Ascending aorta (tissue), 2 donors: ENCODE measurements around the gene SULF2. TPM values are rescaled to one million over a fixed set of nuclear protein-coding genes. Genes with fewer than 3 reads are reported as not detected.

Experiments used
- DNase-seq, 2 donors: peaks; one replicate each; pipeline ENCODE4 v3.0.0-alpha.2; 2019; ENCODE audit warnings: low spot score in 2 of 2
- H3K27ac ChIP-seq, 2 donors: fragments of 200-600 bp; sonication (generic); one replicate each; pipeline ENCODE4 v1.5.1; 2016 to 2017; ENCODE audit warnings: mild to moderate bottlenecking in 1 of 2
- H3K27me3 ChIP-seq: fragments of 200-600 bp; sonication (generic); one replicate; pipeline ENCODE4 v1.5.1; 2017
- H3K36me3 ChIP-seq, 2 donors: fragments of 200-600 bp; sonication (generic); one replicate each; pipeline ENCODE4 v1.5.1; 2016
- H3K4me1 ChIP-seq, 2 donors: fragments of 200-600 bp; sonication (generic); one replicate each; pipeline ENCODE4 v1.5.1; 2016 to 2017; ENCODE audit warnings: mild to moderate bottlenecking in 1 of 2
- H3K4me3 ChIP-seq, 2 donors: fragments of 200-600 bp; sonication (generic); one replicate each; pipeline ENCODE4 v1.5.1; 2016 to 2017; ENCODE audit warnings: mild to moderate bottlenecking in 1 of 2
- H3K9me3 ChIP-seq, 2 donors: fragments of 200-600 bp; sonication (generic); one replicate each; pipeline ENCODE4 v1.5.1; 2016
- intact Hi-C: fragments of 100-400 bp; cut with DNase I; formaldehyde crosslinking; loops from one replicate; pipeline ENCODE4 v1.15.1; 2023
- total RNA-seq: library from RNA; depleted of rRNA; stranded (reverse); fragments of >200 nt; gene quantifications from one replicate; pipeline ENCODE4 v1.1.0, GENCODE V29; 2016
- TF ChIP-seq, protein P1 (sequence below), 3 experiments: fragments of 200-600 bp in 2 of 3; fragments of 450-650 bp in 1 of 3; sonication (generic) in 2 of 3; IDR thresholded peaks; one replicate each; pipeline ENCODE4 v1.5.1; 2016 to 2019; ENCODE audit warnings: antibody characterized with exemption in 3 of 3, mild to moderate bottlenecking in 1 of 3, moderate library complexity in 1 of 3

SULF2 gene
- total RNA-seq, 1 donor from 2014 or later: 194 TPM

DNA sequence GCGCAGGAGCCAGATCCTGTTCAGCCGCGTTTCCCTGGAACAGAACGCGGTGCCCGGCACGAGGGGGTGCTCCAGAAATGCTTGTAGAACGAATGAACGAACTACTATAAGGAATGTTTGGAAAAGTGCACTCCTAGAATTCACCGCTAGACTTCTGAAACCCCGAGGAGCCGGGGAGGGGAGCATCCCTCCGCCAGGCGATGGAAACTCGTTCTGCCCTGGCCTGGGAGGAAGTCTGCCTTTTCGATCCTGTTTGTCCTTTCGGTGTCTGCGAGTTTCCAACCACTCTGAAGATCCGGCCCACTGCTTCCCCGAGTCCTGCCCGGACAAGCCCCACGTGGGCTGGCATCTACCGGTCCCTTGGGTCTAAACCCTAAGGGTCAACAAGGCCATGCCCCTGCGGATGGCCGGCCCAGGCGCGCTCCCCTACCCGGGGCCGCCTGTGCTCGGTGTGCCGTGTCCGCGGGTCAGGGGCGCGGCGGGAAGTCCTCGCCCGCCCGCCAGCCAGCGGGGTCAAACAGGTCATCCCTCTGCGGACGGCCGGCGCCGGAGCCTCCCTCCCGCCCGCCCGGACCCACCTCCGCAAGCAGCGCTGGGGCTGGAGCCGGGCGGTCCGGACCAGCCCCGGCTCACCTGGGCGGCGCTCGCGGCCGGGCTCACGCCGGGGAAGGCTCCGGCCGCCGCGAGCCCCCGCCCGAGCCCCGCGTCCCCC is 526 bp downstream of the SULF2 start:
- H3K36me3 ChIP-seq: no peaks in the 10 kb centered on the region
- peak overlapping the region; percentile 73 to 74 for H3K4me3 ChIP-seq
- intact Hi-C loops: loop anchor here (5.0 to 10.0 kb wide), 2 partner anchors 57 to 1040 kb away; partner anchors contain the start of gene PREX1
- H3K27me3 ChIP-seq: no peaks in the 10 kb centered on the region
- DNase-seq: no peak
- no peaks in the 10 kb centered on the region for H3K9me3 ChIP-seq
- H3K27ac ChIP-seq: peak overlapping the region; percentile 50 to 54
- H3K4me1 ChIP-seq: peaks cover 0 to 9% of the 10 kb centered on the region in 2 donors
- TF ChIP-seq, protein P1, sequence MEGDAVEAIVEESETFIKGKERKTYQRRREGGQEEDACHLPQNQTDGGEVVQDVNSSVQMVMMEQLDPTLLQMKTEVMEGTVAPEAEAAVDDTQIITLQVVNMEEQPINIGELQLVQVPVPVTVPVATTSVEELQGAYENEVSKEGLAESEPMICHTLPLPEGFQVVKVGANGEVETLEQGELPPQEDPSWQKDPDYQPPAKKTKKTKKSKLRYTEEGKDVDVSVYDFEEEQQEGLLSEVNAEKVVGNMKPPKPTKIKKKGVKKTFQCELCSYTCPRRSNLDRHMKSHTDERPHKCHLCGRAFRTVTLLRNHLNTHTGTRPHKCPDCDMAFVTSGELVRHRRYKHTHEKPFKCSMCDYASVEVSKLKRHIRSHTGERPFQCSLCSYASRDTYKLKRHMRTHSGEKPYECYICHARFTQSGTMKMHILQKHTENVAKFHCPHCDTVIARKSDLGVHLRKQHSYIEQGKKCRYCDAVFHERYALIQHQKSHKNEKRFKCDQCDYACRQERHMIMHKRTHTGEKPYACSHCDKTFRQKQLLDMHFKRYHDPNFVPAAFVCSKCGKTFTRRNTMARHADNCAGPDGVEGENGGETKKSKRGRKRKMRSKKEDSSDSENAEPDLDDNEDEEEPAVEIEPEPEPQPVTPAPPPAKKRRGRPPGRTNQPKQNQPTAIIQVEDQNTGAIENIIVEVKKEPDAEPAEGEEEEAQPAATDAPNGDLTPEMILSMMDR (IDR thresholded peaks at IDR 0.05): peak in 2 of 3 experiments; percentile 5 to 30

DNA sequence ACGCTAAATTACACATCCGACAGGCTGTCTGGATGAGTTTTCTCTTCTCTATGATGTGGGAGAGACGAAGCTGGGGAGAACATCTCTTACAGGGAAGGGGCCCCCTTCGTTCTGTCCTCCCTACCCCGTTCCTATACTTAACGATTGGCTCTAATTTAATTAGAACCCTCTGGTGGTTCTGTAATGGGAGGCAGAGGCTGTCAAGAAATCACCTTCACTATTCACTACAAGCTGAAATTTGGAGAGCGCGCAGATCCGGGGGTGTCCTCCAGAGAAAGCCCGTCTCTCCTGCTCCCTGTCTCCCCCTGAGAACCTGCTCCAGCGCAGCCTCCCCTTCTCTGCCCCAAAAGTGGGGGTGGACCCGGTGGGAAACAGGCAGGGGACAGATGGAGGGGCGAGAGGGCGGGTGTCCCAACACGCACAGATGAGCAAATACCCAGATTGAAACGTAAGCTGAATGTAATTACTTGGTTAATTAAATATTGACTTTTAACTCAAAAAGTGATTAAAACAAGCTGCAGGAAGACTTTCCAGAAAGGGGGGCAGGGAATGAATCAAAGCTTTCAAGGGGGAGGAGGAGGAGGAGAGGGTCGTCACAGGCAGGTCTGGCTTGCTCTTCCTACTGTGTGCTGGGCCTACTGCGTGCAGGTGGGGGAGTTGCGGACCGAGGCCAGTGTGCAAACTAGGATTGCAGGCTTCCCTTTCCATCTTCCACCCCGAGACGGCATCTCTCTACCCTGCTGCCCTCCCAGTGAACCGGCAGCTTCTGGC is 1.3 kb downstream of the SULF2 start:
- Histone ChIP-seq H3K36me3 (no peaks in the 10 kb centered on the region), H3K27ac (no peak overlapping the region), H3K4me1 (peaks cover 0 to 9% of the 10 kb centered on the region in 2 donors), H3K4me3 (peak overlapping the region; percentile 73 to 74), H3K9me3 (no peaks in the 10 kb centered on the region), H3K27me3 (no peaks in the 10 kb centered on the region)
- TF ChIP-seq, protein P1 (IDR thresholded peaks at IDR 0.05): no peak
- DNase-seq: no peak
- intact Hi-C loops: loop anchor here (10.0 kb wide), 1 partner anchor 1041 kb away; the partner anchor contains the start of gene PREX1

DNA sequence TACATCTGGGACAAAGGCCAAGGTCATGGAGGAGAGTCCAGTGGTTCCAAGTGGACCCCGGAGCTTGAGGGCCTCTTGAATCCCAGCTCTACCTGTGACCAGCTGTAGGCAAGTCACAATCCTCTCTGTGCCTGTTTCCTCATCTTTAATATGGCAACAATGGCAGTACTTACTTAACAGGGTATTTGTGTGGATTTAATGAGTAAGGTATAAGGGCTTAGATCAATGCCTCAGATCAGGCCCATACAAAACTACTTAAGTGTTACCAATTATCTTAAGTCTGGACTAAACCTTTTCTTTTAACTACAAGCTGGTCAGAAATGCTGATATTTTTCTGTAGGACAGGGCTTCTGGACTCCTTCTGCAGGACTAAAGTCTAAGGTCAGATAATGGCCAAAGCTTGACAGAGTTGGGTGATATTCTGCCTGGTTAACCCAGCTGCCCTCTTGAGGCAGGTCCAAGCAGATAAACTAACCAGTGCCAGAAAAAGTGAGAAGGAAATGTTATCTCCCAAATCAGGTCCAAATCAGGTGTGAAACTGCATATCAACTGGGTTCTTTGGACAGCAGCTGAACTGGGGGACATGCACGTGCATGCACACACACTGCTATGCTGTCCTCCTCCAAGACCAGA is 2.2 kb downstream of the SULF2 start:
- H3K9me3 ChIP-seq: no peaks in the 10 kb centered on the region
- H3K36me3 ChIP-seq: no peaks in the 10 kb centered on the region
- no peak overlapping the region for H3K4me3 ChIP-seq
- TF ChIP-seq, protein P1 (IDR thresholded peaks at IDR 0.05): no peak
- no peak overlapping the region for H3K27ac ChIP-seq
- intact Hi-C loops: loop anchor here (10.0 kb wide), 1 partner anchor 1042 kb away; the partner anchor contains the start of gene PREX1
- peaks cover 0 to 13% of the 10 kb centered on the region in 2 donors for H3K4me1 ChIP-seq
- no peaks in the 10 kb centered on the region for H3K27me3 ChIP-seq
- no peak for DNase-seq

DNA sequence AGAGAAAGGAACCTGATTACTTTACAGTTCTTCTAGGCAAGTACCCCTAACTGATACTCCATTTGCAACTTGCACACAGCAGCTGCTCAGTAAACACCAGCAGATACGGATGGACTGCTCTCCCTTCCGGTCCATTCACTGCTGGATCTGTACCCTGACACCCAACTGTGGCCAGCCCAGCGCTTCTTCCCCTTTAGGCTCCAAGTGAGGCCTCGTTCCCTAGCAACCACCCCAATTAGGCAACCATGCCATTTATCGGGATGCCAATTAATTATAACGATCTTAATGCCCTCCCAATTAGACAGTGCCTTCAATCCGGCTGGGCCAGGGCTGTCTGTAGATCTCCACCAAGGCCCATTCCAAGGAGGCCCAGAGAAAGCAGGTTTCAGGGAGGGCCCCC is 3.2 kb downstream of the SULF2 start:
- Histone ChIP-seq H3K4me3 (no peak overlapping the region), H3K9me3 (no peaks in the 10 kb centered on the region), H3K4me1 (peaks cover 0 to 13% of the 10 kb centered on the region in 2 donors), H3K27ac (no peak overlapping the region), H3K27me3 (no peaks in the 10 kb centered on the region), H3K36me3 (no peaks in the 10 kb centered on the region)
- TF ChIP-seq, protein P1 (IDR thresholded peaks at IDR 0.05): no peak
- DNase-seq: no peak
- intact Hi-C loops: loop anchor here (10.0 kb wide), 1 partner anchor 1043 kb away; the partner anchor contains the start of gene PREX1

DNA sequence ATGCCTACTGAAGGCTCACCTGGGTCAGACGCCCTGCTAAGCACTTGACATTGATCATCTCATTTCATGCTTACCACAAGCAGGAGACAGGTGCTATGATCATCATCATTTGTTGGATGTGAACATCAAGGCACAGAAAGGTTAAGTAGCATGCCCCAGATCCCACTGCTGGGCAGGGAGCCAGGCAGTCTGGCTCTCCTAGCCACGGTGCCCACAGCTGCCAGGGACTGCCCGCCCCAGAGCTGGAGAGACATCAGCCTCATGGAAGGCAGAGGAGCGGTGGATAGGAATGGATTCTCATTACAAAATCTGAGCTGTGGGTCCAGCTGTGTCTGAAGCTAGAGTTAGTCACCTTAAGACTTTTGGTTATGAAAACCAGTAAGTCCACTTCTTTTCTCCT is 3.6 kb downstream of the SULF2 start:
- TF ChIP-seq, protein P1 (IDR thresholded peaks at IDR 0.05): no peak
- intact Hi-C loops: loop anchor here (10.0 kb wide), 1 partner anchor 1043 kb away; the partner anchor contains the start of gene PREX1
- no peaks in the 10 kb centered on the region for H3K27me3 ChIP-seq
- no peak overlapping the region for H3K4me3 ChIP-seq
- H3K36me3 ChIP-seq: no peaks in the 10 kb centered on the region
- peaks cover 0 to 13% of the 10 kb centered on the region in 2 donors for H3K4me1 ChIP-seq
- H3K9me3 ChIP-seq: no peaks in the 10 kb centered on the region
- H3K27ac ChIP-seq: no peak overlapping the region
- no peak for DNase-seq
